ENCODE measurements around the gene SYDE2.

SYDE2 gene

DNA sequence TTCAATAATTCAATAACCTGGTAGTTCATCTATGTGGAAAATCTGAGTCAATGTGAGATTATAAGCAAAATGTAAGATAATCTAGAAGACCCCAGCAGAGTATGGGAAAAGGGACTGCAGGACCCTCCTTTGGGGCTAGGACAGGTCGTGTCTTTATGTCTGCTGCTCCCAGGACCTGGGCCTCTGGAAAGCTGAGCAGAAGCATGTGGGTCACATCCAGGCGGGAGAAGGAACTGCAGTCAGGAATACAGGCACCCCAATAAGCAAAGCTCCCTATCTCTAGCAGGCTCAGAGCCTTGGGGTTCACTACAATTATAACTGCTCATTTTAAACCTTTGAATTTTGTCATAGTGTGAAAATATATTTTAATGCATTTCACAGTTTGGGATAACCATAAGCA lies 78.6 kb downstream of the SYDE2 start:
- H4K20me1 ChIP-seq (ENCODE audit: insufficient read depth, low read length), result no peaks in the 10 kb centered on the region
- H3K4me1 ChIP-seq (ENCODE audit: low read length), result no peaks in the 10 kb centered on the region
- H3K27me3 ChIP-seq (ENCODE audit: low read depth, low read length), result no peaks in the 10 kb centered on the region
- H3K4me3 ChIP-seq (ENCODE audit: low read length), result no peak overlapping the region
- TF ChIP-seq EZH2phosphoT487 (IDR thresholded peaks at IDR 0.05; ENCODE audit: low read depth) (no peak), CTCF (IDR thresholded peaks at IDR 0.05; ENCODE audit: low read depth, low read length) (no peak)
- H3K79me2 ChIP-seq (ENCODE audit: low read length), result no peaks in the 10 kb centered on the region
- H3K4me2 ChIP-seq (ENCODE audit: low read length), result no peak overlapping the region
- no peak overlapping the region for H3K27ac ChIP-seq (ENCODE audit: low read length)
- H3K9me3 ChIP-seq (ENCODE audit: insufficient read depth, low read length), result no peaks in the 10 kb centered on the region
- no peak overlapping the region for H2AFZ ChIP-seq (ENCODE audit: low read depth, low read length)
- H3K9ac ChIP-seq (ENCODE audit: low read length), result no peak overlapping the region
- H3K36me3 ChIP-seq (replicated peaks; ENCODE audit: low read depth, low read length), result no peaks in the 10 kb centered on the region

DNA sequence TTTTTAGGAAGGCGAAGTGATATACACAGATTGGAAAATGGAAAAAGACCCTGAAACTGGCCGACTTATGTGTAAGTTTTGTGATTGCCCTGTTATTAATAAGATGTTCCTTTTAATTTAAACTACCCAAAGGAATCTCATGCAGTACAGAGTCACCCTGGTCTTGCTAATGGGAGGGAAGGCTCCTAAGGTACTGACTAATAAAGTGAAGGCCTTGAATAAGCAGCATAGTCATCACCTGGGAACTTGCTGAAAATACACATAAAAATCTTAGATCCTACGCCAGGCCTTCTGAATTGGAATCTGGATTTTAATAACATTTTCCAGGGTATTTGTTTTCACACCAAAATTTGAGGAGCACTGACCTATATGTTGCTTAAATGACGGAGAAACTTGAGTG lies 79.1 kb downstream of the SYDE2 start:
- Histone ChIP-seq H3K4me3 (ENCODE audit: low read length) (no peak overlapping the region), H3K36me3 (replicated peaks; ENCODE audit: low read depth, low read length) (no peaks in the 10 kb centered on the region), H3K9ac (ENCODE audit: low read length) (no peak overlapping the region), H3K27me3 (ENCODE audit: low read depth, low read length) (no peaks in the 10 kb centered on the region), H3K4me1 (ENCODE audit: low read length) (no peaks in the 10 kb centered on the region), H4K20me1 (ENCODE audit: insufficient read depth, low read length) (no peaks in the 10 kb centered on the region), H3K4me2 (ENCODE audit: low read length) (no peak overlapping the region), H3K27ac (ENCODE audit: low read length) (no peak overlapping the region), H3K9me3 (ENCODE audit: insufficient read depth, low read length) (no peaks in the 10 kb centered on the region), H2AFZ (ENCODE audit: low read depth, low read length) (no peak overlapping the region), H3K79me2 (ENCODE audit: low read length) (no peaks in the 10 kb centered on the region)
- no peak for TF ChIP-seq EZH2phosphoT487 (IDR thresholded peaks at IDR 0.05; ENCODE audit: low read depth)
- TF ChIP-seq CTCF (IDR thresholded peaks at IDR 0.05; ENCODE audit: low read depth, low read length), result no peak

DNA sequence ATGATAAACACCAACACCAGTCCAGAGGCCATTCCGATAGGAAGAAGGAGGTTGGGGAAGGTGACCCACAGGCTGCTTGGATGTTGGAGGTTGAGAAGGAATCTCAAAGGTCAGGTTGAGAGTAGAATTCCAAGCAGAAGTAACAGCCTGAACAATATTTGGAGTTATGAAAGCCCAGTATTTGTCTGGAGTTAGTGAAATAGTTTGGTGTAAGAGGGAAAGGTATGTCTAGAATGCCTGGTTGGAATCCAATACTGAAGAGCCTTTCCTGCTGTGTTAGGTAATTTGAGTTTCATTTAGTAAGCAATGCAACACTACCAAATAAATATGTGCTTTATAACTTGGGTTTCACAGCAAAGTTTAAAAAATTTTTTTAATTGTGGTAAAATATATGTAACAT lies 82.1 kb downstream of the SYDE2 start:
- no peaks in the 10 kb centered on the region for H3K9me3 ChIP-seq (ENCODE audit: insufficient read depth, low read length)
- no peaks in the 10 kb centered on the region for H3K79me2 ChIP-seq (ENCODE audit: low read length)
- no peak overlapping the region for H2AFZ ChIP-seq (ENCODE audit: low read depth, low read length)
- H3K4me3 ChIP-seq (ENCODE audit: low read length), result no peak overlapping the region
- H3K27ac ChIP-seq (ENCODE audit: low read length), result no peak overlapping the region
- no peaks in the 10 kb centered on the region for H3K27me3 ChIP-seq (ENCODE audit: low read depth, low read length)
- no peaks in the 10 kb centered on the region for H4K20me1 ChIP-seq (ENCODE audit: insufficient read depth, low read length)
- no peaks in the 10 kb centered on the region for H3K4me1 ChIP-seq (ENCODE audit: low read length)
- TF ChIP-seq EZH2phosphoT487 (IDR thresholded peaks at IDR 0.05; ENCODE audit: low read depth) (no peak), CTCF (IDR thresholded peaks at IDR 0.05; ENCODE audit: low read depth, low read length) (no peak)
- H3K36me3 ChIP-seq (replicated peaks; ENCODE audit: low read depth, low read length), result no peaks in the 10 kb centered on the region
- no peak overlapping the region for H3K4me2 ChIP-seq (ENCODE audit: low read length)
- no peak overlapping the region for H3K9ac ChIP-seq (ENCODE audit: low read length)

GRCh38 chr1:85116856-85117255 lies 84.0 kb downstream of the SYDE2 start:
- no peaks in the 10 kb centered on the region for H3K9me3 ChIP-seq (ENCODE audit: insufficient read depth, low read length)
- no peaks in the 10 kb centered on the region for H3K79me2 ChIP-seq (ENCODE audit: low read length)
- H3K36me3 ChIP-seq (replicated peaks; ENCODE audit: low read depth, low read length), result no peaks in the 10 kb centered on the region
- H3K9ac ChIP-seq (ENCODE audit: low read length), result no peak overlapping the region
- no peak overlapping the region for H2AFZ ChIP-seq (ENCODE audit: low read depth, low read length)
- H3K4me2 ChIP-seq (ENCODE audit: low read length), result no peak overlapping the region
- H4K20me1 ChIP-seq (ENCODE audit: insufficient read depth, low read length), result no peaks in the 10 kb centered on the region
- no peak overlapping the region for H3K27ac ChIP-seq (ENCODE audit: low read length)
- no peak overlapping the region for H3K4me3 ChIP-seq (ENCODE audit: low read length)
- H3K4me1 ChIP-seq (ENCODE audit: low read length), result no peaks in the 10 kb centered on the region
- TF ChIP-seq EZH2phosphoT487 (IDR thresholded peaks at IDR 0.05; ENCODE audit: low read depth), result no peak
- no peak for TF ChIP-seq CTCF (IDR thresholded peaks at IDR 0.05; ENCODE audit: low read depth, low read length)
- no peaks in the 10 kb centered on the region for H3K27me3 ChIP-seq (ENCODE audit: low read depth, low read length)
